ENCODE results near the gene KLF11.
"Not testable (repeated sequence)": the region's sequence is repeated elsewhere in the genome, so short reads cannot be mapped to it uniquely, and the experiment has no call there.

Gene KLF11

DNA sequence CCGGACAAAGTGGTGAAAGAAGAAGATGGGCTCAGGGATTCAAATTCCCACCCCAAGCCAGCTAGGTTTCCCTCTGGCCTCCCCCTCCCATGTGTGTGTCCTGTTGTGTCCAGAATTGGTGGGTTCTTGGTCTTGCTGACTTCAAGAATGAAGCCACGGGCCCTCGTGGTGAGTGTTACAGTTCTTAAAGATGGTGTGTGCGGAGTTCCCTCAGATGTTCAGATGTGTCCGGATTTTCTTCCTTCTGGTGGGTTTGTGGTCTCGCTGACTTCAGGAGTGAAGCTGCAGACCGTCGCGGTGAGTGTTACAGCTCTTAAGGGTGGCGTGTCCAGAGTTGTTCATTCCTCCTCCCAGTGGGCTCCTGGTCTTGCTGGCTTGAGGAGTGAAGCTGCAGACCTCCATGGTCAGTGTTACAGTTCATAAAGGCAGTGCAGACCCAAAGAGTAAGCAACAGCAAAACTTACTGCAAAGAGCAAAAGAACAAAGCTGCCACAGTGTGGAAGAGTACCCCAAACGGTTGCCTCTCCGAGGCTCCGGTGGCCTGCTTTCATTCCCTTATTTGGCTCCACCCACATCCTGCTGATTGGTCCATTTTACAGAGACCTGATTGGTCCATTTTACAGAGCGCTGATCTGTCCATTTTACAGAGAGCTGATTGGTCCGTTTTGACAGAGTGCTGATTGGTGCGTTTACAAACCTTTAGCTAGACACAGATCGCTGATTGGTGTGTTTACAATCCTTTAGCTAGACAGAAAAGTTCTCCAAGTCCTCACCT is 37.7 kb upstream of the KLF11 start:
- Histone ChIP-seq H3K36me3 (ENCODE audit: insufficient read depth, low read length) (no peaks in the 10 kb centered on the region), H3K9ac (ENCODE audit: low read depth, low read length) (no peak overlapping the region), H3K9me3 (ENCODE audit: control insufficient read depth, insufficient read depth, low read length) (no peaks in the 10 kb centered on the region), H3K4me1 (ENCODE audit: insufficient read depth, low read length) (peaks cover 11% of the 10 kb centered on the region; the same call in 1 of the 2 replicates)

DNA sequence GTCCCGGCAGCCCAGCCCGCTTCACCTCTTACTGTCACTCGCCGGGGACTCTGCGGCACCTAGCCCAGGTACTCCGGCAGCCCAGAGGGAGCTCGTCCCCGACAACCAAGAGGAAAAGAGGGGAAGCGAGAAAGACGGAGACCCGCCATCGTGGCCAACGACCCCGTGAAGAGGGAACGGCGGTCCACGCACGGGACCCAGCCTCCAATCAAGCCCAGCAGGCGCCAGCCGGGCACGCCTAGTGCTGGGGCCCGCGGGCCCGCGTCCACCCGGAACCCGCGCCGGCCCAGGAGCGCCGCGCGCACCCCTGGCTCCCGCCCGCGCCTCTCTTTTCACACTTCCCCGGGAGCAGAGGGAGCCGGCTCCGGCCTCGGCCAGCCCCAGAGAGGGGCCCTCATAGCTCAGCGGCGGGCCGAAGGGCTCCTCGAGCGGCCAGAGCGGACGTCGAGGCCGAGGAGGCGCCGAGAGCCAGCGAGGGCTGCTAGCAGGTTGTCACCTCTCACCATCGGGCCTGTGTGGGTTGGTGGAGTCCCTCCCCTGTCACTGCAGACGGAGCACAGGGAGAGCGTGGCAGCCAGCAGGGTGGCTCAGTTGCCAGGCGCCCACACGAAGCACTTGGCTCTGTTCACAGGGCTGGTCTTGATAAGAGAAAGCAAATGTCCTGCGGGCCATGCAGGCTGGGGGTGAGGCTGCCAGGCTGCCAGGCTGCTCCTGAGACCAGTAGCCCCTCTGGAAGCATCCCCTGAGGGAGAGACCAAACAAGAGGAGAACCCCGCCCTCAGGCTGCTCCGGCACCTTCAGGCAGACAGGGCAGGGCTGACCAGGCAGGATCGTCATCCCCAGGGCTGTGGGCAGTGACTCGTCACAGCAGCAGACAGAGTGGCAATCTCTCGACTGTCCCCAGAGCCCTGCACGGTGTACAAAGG is 36.9 kb upstream of the KLF11 start:
- Histone ChIP-seq H3K9me3 (ENCODE audit: control insufficient read depth, insufficient read depth, low read length) (no peaks in the 10 kb centered on the region), H3K36me3 (ENCODE audit: insufficient read depth, low read length) (no peaks in the 10 kb centered on the region), H3K4me1 (ENCODE audit: insufficient read depth, low read length) (peaks cover 4% of the 10 kb centered on the region; the same call in 1 of the 2 replicates), H3K9ac (ENCODE audit: low read depth, low read length) (no peak overlapping the region)

DNA sequence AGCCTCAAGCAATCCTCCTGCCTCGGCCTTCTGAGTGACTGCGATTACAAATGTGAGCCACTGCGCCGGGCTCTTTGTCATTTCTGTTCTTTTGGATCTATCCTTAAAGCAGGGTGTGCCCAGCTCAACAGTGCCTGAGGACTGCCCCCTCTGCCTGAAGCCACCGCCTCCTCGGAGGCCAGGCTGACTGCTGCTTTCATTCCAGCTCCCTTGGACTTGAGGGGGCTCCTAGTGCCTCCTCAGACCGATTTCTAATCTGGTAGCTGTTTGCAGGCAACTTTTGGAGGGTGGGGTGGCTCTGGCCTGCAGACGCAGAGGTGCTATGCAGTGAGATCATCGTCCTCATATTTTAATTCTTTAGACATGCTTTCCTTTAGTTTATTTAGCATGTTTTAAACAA is 35.9 kb upstream of the KLF11 start:
- H3K9ac ChIP-seq (ENCODE audit: low read depth, low read length), result no peak overlapping the region
- H3K4me1 ChIP-seq (ENCODE audit: insufficient read depth, low read length), result no peaks in the 10 kb centered on the region

DNA sequence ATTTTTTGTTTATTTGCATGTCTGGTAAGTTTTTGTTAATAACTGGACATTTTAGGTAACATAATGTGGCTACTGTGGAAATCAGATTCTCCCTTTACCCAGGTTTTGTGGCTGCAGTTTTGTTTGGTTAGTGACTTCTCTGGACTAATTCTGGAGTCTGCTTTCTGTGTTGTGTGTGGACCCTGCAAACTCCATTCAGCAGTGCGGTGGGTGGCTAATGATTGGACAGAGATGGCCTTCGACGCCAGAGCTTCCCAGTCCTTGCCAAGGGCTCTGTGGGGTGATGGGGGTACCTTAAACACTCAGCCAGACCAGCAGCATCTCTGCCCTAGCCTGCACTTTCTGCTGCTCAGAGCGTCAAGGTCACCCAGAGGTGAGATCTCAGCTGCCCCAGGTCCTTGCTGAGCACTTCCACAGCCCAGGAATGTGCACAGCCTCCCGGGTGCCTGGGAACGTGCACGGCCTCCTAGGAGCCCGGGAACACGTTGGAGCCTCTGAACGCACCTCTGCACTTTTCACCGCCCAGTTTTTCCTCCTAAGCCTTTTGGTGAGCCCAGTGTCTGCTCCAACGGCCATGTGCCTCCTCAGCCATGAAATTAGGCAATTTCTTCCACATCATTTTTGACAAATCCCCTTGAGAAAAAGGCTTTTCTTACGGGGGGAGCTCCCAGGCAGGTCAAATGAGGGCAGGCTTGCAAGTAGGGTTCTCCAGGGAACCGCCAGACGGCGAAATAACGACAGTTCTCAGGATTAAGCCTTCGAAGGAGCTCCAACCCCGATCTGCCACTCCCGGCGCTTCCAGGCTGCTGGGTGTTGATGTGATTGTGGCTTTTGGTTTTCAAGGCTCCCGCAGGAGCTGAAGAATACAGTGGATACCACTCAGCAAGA is 35.2 kb upstream of the KLF11 start:
- H3K9me3 ChIP-seq (ENCODE audit: control insufficient read depth, insufficient read depth, low read length), result no peaks in the 10 kb centered on the region
- H3K36me3 ChIP-seq (ENCODE audit: insufficient read depth, low read length), result no peaks in the 10 kb centered on the region
- no peaks in the 10 kb centered on the region for H3K4me1 ChIP-seq (ENCODE audit: insufficient read depth, low read length)
- no peak overlapping the region for H3K9ac ChIP-seq (ENCODE audit: low read depth, low read length)

More for the DNA sequence above, 35.9 kb upstream of the KLF11 start:
- no peaks in the 10 kb centered on the region for H3K36me3 ChIP-seq (ENCODE audit: insufficient read depth, low read length)
- no peaks in the 10 kb centered on the region for H3K9me3 ChIP-seq (ENCODE audit: control insufficient read depth, insufficient read depth, low read length)

DNA sequence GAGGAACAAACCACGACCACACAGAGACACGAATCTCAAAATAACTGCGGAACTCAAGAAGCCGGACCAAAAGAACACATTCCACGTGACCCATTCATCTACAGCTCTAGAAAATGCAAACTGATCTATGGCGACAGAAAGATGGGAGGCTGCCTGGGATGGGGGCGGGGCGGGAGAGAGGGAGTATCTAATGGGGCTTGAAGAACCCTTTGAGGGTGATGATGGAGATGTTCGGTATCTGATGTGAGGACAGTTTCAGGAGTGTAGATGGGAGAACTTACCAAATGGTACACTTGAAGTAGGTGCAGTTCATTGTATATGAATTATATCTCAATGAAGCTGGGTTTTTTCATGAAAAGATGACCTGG is 34.6 kb upstream of the KLF11 start:
- Histone ChIP-seq H3K36me3 (ENCODE audit: insufficient read depth, low read length) (no peaks in the 10 kb centered on the region), H3K4me1 (ENCODE audit: insufficient read depth, low read length) (no peaks in the 10 kb centered on the region), H3K9ac (ENCODE audit: low read depth, low read length) (no peak overlapping the region), H3K9me3 (ENCODE audit: control insufficient read depth, insufficient read depth, low read length) (no peaks in the 10 kb centered on the region)

DNA sequence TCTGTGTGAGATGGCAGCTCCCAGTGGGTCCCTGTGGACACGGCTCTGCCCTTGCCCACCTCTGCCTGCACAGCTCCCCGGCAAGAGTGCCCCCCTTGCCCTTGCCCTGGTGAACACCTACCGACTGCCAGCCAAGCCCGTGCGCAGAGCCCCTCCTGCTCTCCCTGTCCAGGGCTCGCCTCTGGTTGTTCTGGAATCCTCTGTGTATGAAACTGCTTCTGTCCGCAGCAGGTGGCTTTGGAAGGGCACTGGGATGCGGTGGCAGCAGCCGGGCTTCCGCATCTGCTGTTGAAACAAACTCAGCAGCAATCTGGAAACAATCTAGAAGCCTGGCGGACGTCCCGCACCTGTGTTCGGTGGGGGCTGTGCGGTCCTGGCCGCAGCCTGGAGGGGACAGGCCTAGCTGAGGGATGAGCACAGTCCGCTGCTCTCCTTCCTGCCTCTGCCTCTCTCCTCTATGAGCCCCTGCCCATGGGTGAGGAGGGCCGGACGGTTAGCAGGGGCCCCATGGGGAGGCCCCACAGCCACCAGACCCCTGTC is 34.0 kb upstream of the KLF11 start:
- no peak overlapping the region for H3K9ac ChIP-seq (ENCODE audit: low read depth, low read length)

DNA sequence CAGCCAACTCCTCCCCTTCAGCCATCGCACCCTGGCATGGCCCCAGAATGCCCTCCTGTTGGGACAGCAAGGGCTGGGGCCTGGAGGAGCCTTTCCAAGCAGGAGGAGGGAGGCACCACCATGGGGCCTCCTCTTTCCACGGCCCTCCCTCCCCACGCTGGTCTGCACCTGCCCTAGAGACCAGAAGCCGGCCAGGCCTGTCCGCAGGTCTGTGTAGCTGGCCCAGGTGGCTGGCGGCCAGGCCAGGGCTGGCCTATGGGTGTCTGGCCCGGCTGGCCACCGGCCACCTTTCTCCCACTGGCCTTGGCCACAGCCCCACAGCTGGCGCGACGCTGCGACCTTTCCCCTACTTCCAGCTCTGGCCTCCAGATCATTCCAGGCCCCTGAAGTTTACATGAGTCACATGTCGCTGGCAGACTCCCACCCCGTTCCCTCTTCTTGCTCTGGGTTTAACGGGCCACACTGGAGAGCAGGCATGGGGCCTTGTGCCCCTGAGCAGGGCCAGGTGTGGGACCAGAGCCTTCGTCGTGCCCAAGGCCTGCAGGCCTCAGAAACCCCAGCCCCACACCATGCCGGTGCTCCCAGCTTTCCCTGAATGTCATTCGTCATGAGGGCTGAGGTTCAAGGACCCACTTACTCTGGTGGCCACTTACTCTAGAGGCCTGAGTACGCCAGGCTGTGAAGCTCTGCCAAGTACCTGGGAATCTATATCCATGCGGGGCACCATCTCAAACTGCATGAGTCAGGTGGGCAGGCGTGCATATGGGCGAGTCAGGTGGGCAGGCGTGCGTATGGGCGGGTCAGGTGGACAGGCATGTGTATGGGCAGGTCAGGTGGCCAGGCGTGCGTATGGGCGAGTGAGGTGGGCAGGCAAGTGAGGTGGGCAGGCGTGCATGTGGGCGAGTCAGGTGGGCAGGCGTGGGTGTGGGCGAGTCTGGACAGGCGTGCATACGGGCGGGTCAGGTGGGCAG is 33.3 kb upstream of the KLF11 start:
- no peaks in the 10 kb centered on the region for H3K4me1 ChIP-seq (ENCODE audit: insufficient read depth, low read length)
- H3K9me3 ChIP-seq (ENCODE audit: control insufficient read depth, insufficient read depth, low read length), result no peaks in the 10 kb centered on the region
- H3K9ac ChIP-seq (ENCODE audit: low read depth, low read length), result no peak overlapping the region
- no peaks in the 10 kb centered on the region for H3K36me3 ChIP-seq (ENCODE audit: insufficient read depth, low read length)

More for the DNA sequence above, 34.0 kb upstream of the KLF11 start:
- no peaks in the 10 kb centered on the region for H3K4me1 ChIP-seq (ENCODE audit: insufficient read depth, low read length)
- no peaks in the 10 kb centered on the region for H3K36me3 ChIP-seq (ENCODE audit: insufficient read depth, low read length)
- no peaks in the 10 kb centered on the region for H3K9me3 ChIP-seq (ENCODE audit: control insufficient read depth, insufficient read depth, low read length)

DNA sequence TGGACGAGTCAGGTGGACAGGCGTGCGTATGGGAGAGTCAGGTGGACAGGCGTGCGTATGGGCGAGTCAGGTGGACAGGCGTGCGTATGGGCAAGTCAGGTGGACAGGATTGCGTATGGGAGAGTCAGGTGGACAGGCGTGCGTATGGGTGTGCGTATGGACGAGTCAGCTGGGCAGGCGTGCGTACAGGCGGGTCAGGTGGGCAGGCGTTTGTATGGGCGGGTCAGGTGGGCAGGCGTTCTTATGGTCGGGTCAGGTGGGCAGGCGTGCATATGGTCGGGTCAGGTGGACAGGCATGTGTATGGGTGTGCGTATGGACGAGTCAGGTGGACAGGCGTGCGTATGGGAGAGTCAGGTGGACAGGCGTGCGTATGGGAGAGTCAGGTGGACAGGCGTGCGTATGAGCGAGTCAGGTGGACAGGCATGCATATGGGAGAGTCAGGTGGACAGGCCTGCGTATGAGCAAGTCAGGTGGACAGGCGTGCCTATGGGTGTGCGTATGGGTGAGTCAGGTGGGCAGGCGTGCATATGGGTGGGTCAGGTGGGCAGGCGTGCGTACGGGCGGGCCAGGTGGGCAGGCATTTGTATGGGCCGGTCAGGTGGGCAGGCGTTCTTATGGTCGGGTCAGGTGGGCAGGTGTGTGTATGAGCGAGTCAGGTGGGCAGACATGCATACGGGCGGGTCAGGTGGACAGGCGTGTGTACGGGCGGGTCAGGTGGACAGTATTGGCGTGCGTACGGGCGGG is 32.3 kb upstream of the KLF11 start:
- H3K4me1 ChIP-seq (ENCODE audit: insufficient read depth, low read length); H3K9me3 ChIP-seq (ENCODE audit: control insufficient read depth, insufficient read depth, low read length); H3K36me3 ChIP-seq (ENCODE audit: insufficient read depth, low read length); H3K9ac ChIP-seq (ENCODE audit: low read depth, low read length): not testable (repeated sequence)

DNA sequence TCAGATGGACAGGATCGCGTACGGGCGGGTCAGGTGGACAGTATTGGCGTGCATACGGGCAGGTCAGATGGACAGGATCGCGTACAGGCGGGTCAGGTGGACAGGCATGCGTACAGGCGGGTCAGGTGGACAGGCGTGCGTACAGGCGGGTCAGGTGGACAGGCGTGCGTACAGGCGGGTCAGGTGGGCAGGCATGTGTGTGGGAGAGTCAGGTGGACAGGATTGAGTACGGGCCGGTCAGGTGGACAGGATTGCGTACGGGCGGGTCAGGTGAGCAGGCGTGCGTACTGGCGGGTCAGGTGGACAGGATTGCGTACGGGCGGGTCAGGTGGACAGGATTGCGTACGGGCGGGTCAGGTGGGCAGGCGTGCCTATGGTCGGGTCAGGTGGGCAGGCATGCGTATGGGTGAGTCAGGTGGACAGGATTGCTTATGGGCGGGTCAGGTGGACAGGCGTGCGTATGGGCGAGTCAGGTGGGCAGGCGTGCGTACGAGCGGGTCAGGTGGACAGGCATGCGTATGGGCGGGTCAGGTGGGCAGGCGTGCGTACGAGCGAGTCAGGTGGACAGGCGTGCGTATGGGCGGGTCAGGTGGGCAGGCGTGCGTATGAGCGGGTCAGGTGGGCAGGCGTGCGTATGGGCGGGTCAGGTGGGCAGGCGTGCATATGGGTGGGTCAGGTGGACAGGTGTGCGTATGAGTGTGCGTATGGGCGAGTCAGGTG is 31.6 kb upstream of the KLF11 start:
- not testable (repeated sequence) for H3K36me3 ChIP-seq (ENCODE audit: insufficient read depth, low read length); H3K9me3 ChIP-seq (ENCODE audit: control insufficient read depth, insufficient read depth, low read length); H3K9ac ChIP-seq (ENCODE audit: low read depth, low read length); H3K4me1 ChIP-seq (ENCODE audit: insufficient read depth, low read length)

DNA sequence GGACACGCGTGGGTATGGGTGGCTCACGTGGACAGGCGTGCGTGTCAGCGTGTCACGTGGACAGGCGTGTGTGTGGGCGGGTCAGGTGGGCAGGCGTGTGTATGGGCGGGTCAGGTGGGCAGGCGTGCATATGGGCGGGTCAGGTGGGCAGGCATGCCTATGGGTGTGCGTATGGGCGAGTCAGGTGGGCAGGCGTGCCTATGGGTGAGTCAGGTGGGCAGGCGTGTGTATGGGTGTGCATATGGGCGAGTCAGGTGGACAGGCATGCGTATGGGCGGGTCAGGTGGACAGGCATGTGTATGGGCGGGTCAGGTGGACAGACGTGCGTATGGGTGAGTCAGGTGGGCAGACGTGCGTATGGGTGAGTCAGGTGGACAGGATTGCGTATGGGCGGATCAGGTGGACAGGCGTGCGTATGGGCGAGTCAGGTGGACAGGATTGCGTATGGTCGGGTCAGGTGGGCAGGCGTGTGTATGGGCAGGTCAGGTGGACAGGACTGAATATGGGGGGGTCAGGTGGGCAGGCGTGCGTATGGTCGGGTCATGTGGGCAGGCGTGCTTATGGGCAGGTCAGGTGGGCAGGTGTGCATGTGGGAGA is 30.9 kb upstream of the KLF11 start:
- H3K9ac ChIP-seq (ENCODE audit: low read depth, low read length), result not testable (repeated sequence)

DNA sequence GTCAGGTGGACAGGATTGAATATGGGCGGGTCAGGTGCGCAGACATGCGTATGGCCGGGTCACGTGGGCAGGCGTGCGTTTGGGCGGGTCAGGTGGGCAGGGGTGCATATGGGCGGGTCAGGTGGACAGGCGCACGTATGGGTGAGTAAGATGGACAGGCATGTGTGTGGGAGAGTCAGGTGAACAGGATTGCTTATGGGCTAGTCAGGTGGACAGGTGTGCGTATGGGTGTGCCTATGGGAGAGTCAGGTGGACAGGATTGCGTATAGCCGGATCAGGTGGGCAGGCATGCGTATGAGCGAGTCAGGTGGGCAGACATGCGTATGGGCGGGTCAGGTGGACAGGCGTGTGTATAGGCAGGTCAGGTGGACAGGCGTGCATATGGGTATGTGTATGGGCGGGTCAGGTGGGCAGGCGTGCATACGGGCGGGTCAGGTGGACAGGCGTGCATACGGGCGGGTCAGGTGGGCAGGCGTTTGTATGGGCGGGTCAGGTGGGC is 30.3 kb upstream of the KLF11 start:
- no peaks in the 10 kb centered on the region for H3K9me3 ChIP-seq (ENCODE audit: control insufficient read depth, insufficient read depth, low read length)
- H3K36me3 ChIP-seq (ENCODE audit: insufficient read depth, low read length), result no peaks in the 10 kb centered on the region
- no peak overlapping the region for H3K9ac ChIP-seq (ENCODE audit: low read depth, low read length)
- H3K4me1 ChIP-seq (ENCODE audit: insufficient read depth, low read length), result no peaks in the 10 kb centered on the region

More for the DNA sequence above, 30.9 kb upstream of the KLF11 start:
- H3K4me1 ChIP-seq (ENCODE audit: insufficient read depth, low read length); H3K36me3 ChIP-seq (ENCODE audit: insufficient read depth, low read length); H3K9me3 ChIP-seq (ENCODE audit: control insufficient read depth, insufficient read depth, low read length): not testable (repeated sequence)

Measured in ES-I3 (cell line).